GDM1 (cell line): Measurements from ENCODE around the gene APOBEC2.

Experiments
- DNase-seq: peaks from one replicate; lab custom pipeline; 2025; lab: John Stamatoyannopoulos, UW

The APOBEC2 gene

GRCh38 chr6:41037107-41037900 is 15.7 kb upstream of the APOBEC2 start:
- DNase-seq, result no peak

- no peak for DNase-seq
These were observed 14.8 kb upstream of the APOBEC2 start for GRCh38 chr6:41038205-41038604.

GRCh38 chr6:41039060-41039998 is 13.7 kb upstream of the APOBEC2 start, which contains the start of gene UNC5CL:
UNC5CL (minus strand) TSS chr6:41039221; CDS start chr6:41035074, 4,147 bp downstream.
- no peak for DNase-seq

- no peak for DNase-seq
These were observed 12.7 kb upstream of the APOBEC2 start for GRCh38 chr6:41040101-41040939.

- no peak for DNase-seq
These were observed 12.0 kb upstream of the APOBEC2 start for GRCh38 chr6:41040940-41041536.

GRCh38 chr6:41042226-41043055 is 10.6 kb upstream of the APOBEC2 start, which contains the start of gene TSPO2:
TSPO2 (plus strand) TSS chr6:41042467; CDS start chr6:41042986, 519 bp downstream.
- no peak for DNase-seq

- no peak for DNase-seq
These were observed 9.9 kb upstream of the APOBEC2 start for GRCh38 chr6:41043151-41043550.

GRCh38 chr6:41045664-41046063 is 7.3 kb upstream of the APOBEC2 start:
- no peak for DNase-seq

GRCh38 chr6:41046084-41046483 is 6.9 kb upstream of the APOBEC2 start:
- no peak for DNase-seq

GRCh38 chr6:41047306-41047705 is 5.7 kb upstream of the APOBEC2 start:
- no peak for DNase-seq

GRCh38 chr6:41047745-41048732 is 5.0 kb upstream of the APOBEC2 start:
- no peak for DNase-seq

- DNase-seq, result no peak
These were observed 3.5 kb upstream of the APOBEC2 start for GRCh38 chr6:41049521-41049920.

GRCh38 chr6:41049955-41050354 is 3.0 kb upstream of the APOBEC2 start:
- DNase-seq, result no peak

- DNase-seq, result no peak
These were observed 2.5 kb upstream of the APOBEC2 start for GRCh38 chr6:41050536-41050935.

- DNase-seq, result no peak
These were observed 1.1 kb upstream of the APOBEC2 start for GRCh38 chr6:41051873-41052272.

- no peak for DNase-seq
These were observed 1.5 kb downstream of the APOBEC2 start for GRCh38 chr6:41054511-41054910.

GRCh38 chr6:41055149-41055548 is 2.1 kb downstream of the APOBEC2 start:
- DNase-seq, result no peak

- DNase-seq, result no peak
These were observed 3.9 kb downstream of the APOBEC2 start for GRCh38 chr6:41056768-41057490.

GRCh38 chr6:41058783-41059181 is 5.8 kb downstream of the APOBEC2 start:
- no peak for DNase-seq
